ENCODE results near the gene FAM76B.
"Not testable (repeated sequence)": the region's sequence is repeated elsewhere in the genome, so short reads cannot be mapped to it uniquely, and the experiment has no call there.

FAM76B gene

DNA sequence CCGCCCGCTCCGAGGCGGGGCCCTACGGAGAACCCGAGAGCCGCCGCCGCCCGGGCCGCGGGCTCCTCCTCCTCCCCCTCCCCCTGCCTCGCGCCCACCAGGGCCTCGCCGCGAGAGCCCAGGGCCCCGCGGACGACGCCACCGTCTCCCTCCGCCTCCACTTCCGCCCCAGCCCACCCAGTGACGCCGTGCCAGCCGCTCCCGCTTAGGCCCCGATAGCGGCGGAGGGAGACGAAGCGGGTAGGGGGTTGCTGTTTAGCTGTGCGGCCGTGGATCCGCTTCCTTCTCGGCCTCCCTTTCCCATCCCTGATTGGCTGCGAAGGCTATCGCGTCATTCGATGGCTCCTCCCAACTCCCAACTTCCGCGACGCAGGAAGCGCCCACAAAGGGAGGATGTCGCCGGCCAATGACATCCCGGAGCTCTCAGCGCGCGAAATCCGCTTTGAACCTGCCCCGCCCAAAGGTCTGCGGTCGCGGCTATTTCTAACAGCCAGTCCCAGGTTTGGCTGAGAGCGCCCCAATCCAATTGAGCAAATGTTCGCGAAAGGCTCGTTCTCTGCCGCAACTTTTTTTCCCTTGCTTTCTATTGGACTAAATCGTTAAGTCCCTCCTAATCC, at the start of gene FAM76B:
Gene FAM76B, minus strand, starts transcription at position 277 of the 617 bp plus-strand sequence. CDS start 304 bp downstream, outside the sequence.
- DNase-seq (ENCODE audit: low spot score), result peak; percentile 99

DNA sequence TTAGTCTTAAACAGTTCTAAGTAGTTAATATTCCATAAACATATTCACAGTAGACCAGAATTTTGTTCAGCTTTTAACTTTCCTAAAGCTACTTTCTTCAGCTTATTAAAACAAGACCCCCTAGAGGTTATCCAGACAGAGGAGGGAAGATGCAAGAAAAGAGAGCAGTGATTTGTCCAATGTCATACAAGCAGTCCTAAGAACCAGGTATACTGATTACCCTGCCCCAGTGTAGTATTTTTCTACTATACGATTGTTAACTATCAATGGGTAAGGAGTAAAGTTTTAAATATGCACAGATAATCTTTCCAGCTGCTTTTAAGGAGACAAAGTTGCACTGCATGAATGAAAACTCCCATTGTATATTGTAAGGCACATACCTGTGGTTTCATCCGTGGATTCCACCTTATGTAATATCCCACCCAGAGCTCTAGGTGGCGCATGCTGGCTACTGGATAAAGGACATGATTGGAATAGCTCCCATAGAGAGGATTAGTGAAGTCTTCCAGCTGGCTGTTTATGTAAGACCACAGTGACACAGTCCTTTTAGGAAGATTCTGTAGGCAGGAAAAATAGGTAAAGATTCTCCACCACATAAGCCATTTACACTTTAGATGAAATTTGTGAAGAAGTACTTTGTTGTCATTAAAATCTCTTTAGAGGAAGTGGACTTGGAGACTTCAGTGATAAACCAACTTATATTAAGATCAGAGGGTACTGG, 46.3 kb upstream of the FAM76B start:
- DNase-seq (ENCODE audit: low spot score), result peak; percentile 75

DNA sequence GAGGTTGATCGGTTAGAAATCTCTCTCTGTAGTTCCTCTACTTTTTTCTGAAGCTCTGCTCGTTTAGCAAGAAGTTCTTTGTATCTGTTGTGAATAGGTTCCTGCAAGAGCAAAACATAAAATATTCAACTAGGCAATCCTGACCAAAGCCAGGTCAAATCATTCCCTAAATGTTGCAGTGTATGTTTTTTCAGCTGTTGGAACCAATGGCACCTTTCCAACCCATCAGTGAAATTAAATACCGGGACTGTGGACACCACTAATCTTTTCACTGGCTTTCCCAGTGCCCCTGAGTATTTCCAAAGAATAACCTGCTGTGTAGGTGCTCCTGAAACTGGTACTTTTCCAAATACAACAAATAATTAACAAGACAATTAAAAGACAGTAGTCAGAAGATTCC, 45.8 kb upstream of the FAM76B start:
- DNase-seq (ENCODE audit: low spot score), result no peak

DNA sequence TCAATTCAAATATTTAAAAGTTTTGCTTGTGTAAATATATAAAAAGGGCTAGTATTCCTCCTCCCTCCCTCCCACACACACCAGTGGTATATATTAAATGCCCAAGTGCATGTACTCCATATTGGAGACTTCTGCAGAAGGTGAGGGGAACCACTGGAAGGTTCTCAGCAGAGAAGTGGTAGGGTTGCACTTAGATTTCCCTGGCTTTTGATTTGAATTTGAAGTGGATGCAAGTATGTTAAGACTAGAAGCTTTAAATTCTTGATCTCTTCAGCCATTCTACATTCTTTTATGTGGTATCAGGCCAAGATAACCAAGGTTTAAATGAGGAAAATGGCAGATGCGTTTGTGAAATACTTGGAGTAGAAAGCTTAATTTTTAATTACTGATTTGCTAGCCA, 43.8 kb upstream of the FAM76B start:
- DNase-seq (ENCODE audit: low spot score), result no peak

DNA sequence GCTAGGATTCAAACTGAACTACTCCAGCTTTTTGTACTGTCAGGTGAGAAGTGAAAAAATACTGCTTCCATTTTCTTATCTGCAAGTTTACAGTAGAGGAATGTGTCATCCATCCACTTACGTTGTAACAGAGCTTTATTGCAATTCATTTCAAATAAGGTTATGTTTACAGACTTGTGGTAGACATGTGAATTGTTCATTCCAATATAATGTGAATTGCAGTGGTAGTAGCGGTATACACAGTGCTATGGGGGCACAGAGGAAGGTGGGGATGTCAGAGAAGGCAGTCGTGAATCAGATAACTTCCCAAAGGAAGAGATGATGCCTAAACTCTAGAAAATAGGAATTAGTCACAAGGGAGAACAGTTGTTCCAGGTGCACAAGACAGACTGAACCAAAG, 43.2 kb upstream of the FAM76B start:
- DNase-seq (ENCODE audit: low spot score), result no peak

DNA sequence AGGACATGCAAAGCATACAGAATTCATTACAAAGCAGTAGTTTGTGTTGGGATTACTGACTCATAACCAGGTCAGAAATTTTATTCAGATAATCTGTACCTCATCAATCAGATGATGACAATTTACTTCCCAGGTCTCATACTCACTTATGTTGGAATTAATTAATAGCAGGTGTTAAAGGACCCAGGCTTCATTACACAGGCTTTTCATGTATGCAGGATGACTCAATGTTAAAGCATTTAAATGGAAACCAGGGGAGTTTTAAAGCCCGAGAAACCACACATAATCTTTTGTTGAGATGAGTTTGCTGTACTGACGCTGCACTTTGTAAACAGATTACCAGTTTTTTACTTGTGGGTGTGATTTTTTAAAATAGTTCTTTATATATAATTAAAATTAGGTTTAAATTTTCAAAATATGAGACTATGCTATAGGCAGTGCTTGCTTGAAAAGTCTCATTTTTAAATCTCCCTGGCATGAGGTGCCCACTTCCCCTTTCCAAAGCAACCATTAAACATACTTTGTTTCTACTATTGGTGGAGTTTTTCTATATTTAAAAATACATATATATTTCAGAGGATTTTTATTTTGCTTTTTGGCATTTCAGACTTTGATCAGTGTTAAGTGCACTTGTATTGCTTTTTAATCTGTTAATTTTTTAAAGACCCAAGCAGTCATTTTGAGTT, 41.8 kb upstream of the FAM76B start:
- no peak for DNase-seq (ENCODE audit: low spot score)

DNA sequence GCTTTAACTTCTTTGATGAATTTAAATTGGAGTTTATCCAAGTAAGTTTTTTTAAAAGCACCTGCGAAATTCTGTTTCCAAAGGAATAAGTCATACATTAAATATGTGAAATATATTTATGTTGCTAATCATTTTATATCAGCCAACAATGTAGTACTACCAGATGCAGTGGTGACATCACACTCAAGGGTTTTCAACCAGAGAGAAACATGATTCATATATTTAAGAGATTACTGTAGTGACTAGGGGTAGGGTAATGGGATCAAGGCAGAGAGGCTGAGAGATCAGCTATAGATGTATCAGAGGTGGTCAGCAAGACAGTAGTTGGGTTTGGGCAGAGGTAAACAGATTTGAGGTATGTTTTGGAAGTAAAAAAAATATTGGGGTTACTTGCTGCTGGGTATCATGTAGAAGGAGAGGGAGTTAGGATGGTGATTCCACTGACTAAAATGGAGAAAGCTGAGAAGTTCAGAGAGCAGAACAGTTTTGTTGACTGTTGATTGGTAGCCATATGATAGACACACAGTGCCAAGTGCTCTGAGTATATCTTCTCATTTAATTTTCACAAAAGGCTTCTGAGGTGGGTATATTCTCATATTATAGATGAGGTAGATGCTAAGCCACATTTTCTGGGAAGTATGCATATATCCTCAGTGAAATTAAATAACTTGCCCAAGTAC, 40.1 kb upstream of the FAM76B start:
- DNase-seq (ENCODE audit: low spot score), result no peak

DNA sequence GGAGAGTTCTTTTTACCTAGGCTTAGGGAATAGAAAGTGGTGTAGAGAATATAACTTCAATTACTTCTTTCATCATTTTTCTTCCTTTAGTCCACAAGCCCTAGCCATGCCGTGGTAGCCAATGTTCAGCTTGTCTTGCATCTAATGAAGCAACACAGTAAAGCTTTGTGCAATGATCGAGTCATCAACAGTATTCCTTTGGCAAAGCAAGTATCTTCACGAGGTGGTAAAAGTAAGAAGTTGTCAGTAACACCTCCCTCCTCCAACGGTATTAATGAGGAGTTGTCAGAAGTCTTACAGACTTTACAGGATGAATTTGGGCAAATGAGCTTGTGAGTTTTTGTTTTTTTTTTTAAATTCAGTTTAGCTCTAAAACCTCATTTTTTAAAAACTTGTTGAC, 38.1 kb upstream of the FAM76B start:
- no peak for DNase-seq (ENCODE audit: low spot score)

DNA sequence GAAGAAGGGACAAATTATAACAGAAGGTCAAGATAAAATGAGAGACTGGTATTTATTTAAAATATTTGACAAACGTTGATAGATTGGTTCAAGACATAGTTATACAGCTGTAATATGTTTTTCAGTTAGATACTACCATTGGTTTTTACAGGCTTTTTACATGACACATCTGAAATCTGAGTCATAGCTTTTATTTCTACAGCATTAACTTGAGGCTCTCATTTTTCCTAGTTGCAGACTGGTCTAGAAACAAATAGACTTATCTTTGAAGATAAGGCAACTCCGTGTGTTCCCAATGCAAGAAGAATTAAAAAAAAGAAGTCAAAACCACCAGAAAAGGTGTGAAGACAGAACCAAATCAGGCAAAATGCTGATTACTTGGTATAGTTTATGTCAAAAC, 32.1 kb upstream of the FAM76B start:
- DNase-seq (ENCODE audit: low spot score), result no peak

DNA sequence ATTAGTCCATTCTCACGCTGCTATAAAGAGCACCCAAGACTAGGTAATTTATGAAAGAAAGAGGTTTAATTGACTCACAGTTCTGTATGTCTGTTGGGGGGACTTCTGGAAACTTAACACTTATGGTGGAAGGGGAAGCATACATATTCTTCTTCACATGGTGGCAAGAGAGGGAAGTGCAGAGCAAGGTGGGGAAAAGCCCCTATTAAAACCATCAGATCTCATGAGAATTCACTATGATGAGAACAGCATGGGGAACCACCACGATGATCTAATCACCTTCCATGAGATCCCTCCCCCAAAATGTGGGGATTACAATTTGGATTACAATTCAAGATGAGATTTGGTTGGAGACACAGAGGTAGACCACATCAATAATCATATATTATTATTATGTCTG, 26.5 kb upstream of the FAM76B start:
- peak; percentile 10 for DNase-seq (ENCODE audit: low spot score)

DNA sequence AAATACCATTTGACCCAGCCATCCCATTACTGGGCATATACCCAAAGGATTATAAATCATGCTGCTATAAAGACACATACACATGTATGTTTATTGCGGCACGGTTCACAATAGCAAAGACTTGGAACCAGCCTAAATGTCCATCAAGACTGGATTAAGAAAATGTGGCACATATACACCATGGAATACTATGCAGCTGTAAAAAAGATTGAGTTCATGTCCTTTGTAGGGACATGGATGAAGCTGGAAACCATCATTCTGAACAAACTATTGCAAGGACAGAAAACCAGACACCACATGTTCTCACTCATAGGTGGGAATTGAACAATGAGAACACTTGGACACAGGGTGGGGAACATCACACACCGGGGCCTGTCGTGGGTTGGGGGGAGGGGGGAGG, 21.5 kb upstream of the FAM76B start:
- not testable (repeated sequence) for DNase-seq (ENCODE audit: low spot score)

DNA sequence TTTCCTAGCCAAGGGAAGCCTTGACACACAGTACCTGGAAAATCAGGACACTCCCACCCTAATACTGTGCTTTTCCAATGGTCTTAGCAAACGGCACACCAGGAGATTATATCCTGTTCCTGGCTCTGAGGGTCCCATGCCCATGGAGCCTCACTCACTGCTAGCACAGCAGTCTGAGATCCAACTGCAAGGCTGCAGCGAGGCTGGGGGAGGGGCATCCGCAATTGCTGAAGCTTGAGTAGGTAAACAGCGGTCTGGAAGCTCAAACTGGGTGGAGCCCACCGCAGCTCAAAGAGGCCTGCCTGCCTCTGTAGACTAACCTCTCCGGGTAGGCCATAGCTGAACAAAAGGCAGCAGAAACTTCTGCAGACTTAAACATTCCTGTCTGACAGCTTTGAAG, 16.9 kb upstream of the FAM76B start:
- not testable (repeated sequence) for DNase-seq (ENCODE audit: low spot score)

DNA sequence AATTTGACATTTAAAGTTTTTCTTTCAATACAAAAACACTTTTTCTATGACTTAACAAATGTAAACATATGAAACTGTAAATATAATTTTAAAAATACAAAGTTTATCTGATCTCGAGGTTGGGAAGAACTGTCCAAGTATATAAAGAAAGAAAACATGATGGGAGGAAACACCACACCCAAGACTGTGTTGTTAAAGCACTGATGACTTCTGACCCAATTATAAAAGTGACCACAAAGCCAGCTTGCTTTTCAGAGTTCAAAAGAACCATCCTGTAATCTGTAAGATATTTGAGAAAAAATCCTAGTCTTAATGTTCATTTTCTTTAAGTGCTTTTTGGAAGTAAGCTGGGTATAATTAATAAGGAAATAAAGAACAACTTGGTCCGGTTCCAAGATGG, 16.3 kb upstream of the FAM76B start:
- no peak for DNase-seq (ENCODE audit: low spot score)

DNA sequence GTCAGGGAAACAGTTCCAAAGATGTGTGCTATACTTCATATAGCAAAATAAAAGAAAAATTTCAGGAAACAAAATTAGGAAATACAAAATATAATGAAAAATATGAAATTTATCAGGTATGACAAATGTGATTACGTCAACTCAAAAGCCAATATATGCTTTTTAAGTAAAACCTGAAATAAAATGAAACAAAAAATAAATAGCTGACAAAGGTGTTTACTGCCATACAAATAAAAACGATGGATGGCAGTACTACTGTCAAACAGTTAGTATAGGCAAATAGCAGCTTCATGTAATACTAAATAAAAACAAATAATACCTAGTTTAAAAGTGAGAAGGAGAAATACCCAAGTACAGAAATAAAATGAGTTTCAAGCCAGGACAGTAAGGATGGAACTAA, 14.4 kb upstream of the FAM76B start:
- no peak for DNase-seq (ENCODE audit: low spot score)

DNA sequence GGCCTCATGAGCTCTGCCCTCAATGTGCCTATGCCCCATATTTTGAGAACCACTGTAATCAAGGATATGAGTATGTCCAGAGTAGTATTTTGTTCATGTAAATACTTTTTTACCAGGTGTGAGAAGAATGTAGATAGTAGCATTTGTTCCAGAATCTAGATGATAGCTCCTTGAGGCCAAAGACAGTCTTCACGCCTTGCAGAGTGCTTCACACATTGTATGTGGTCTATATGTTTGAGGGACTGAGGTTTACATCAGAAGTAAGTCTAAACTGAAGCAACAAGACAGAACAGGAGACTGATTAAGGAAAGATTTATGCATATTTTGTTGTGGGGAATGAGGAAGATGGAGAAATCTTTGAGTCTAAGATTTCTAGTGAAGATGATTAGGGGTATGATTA, 13.2 kb upstream of the FAM76B start:
- DNase-seq (ENCODE audit: low spot score), result no peak

DNA sequence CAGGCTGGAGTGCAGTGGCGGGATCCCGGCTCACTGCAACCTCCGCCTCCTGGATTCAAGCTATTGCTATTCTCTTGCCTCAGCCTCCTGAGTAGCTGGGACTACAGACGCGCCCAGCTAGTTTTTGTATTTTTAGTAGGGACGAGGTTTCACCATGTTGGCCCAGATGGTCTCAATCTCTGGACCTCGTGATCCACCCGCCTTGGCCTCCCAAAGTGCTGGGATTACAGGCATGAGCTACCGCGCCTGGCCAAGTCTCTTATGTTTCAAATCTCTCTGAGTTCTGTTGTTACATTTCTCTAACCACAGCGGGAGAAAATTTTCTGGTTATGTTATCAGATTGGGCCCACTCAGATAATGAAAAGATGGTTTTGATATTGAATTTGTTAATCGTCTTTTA, 10.9 kb upstream of the FAM76B start:
- no peak for DNase-seq (ENCODE audit: low spot score)

DNA sequence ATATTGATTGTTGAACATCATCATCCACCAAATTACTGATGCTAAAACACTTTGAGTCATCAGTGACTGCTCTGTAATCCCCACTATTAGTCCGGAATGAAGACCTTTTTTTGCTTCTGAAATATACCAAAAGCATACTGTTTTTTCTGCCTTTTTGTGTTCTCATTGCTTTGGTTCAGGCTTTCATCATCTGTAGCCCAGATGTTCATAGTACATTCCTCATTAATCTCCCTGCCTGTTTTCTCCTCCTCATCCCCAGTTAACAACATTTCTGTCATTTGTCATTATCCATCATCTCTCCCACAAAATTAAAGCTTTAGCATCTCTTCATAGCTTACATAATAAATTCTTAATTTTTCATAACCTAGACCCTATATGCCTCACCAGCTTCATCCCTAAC, 10.0 kb upstream of the FAM76B start:
- no peak for DNase-seq (ENCODE audit: low spot score)

DNA sequence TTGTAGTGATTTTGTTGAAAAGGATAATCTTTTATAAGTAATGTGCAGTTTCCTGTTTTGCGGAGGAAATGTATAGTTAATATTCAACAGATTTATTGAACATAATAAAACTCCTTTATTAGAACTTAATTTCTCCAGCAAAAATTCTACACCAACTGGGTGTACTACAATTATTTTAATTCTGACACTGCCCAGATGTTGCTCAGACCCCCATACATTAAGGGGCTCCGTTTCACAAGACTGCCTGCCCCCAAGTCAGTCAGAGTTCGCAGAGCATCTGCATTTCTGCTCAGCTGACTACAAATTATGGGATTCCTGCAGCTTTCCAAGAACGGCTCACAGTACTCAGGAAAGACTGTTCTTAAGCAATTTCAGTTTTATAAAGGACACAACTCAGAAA, 6.9 kb upstream of the FAM76B start:
- no peak for DNase-seq (ENCODE audit: low spot score)

DNA sequence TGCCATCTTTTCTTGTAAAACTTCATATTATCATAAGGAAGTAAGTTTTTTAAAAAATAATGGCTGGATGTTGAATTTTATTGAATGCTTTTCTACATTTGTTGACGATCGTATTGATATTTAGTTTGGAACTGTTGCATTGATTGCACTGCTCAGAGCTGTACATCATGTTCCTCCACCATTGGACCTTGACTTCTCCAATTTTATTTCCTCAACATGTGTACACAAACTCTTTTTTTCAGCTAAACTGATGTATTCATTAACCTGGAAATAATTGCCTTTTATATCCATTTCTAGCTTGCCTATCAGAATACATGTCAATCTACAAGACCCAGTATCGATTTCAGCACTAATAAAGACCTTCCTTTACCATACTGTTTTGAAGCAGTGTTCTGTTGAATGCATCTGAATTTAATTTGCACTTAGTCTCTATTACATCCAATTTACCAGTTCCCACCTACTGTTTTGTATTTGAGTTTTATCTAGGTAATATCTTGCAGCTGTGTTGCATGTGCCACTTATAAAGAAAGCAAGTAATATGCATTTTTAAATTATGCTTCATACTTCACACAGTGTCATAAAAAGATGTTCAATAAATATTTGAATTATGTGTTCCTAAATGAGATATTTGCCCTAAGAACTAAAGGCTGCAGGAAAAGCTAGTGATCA, 6.2 kb upstream of the FAM76B start:
- DNase-seq (ENCODE audit: low spot score), result no peak

DNA sequence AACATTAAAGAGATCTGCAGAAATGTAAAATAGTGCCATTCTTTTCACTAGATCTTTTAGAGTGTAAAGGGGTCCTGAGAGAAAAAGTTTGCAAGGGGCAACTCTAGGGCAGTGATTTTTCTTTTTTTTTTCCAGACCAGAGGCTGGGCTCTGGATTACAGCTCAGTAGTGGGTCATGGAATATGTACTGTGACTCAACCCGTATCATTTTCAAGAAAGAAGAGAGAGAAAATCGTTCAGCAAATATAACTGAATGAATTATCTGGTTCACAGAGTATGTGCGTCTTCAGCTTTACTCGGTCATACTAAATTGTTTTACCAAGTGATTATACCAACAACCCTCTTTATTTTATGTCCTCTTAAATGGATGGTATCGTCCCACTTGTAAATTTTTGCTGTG, 4.5 kb upstream of the FAM76B start:
- DNase-seq (ENCODE audit: low spot score), result no peak

DNA sequence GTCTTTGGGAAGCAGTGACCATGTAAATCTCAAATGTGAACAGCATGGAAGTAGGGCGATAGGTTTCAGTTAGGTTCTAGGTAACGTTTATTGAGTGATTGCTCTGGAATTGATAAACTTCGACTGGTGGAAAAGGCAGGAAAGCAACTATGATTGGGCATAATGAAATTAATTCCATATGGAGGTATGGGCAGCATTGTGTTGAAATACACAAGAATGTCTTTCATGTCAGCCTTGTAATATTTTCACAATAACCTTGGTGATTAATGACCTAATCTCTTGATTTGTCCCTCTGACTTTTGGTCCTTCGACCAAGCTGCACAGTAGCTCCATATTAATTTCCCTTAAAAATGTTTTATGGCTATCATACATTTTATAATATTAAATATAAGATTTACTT, 3.5 kb upstream of the FAM76B start:
- DNase-seq (ENCODE audit: low spot score), result no peak

DNA sequence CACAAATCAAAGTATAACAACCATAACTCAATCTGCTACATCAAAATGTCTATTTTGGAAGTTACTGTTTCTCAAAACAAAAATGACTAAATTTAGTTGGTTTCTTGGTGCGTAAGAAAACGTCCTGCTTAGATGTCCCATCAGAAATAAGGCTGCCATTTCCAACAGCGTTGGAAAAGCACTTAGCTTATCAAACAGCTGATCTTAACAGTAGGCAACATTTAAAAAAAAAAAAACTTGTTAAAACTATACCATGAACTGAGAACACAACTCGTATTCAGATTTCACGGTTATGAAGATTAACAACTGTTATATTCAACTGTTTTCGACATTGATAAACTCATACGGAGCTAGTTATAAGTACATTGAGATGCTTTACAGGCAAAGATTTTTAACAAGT, 3.1 kb upstream of the FAM76B start:
- no peak for DNase-seq (ENCODE audit: low spot score)

Measured in NAMALWA (cell line).